ENCODE measurements around the gene WHRN.

The WHRN gene

GRCh38 chr9:114513055-114513958 lies 8.0 kb upstream of the WHRN start:
- DNase-seq, result no peak

GRCh38 chr9:114511978-114512874 lies 7.0 kb upstream of the WHRN start:
- no peak for DNase-seq

GRCh38 chr9:114507726-114508125 lies 2.5 kb upstream of the WHRN start:
- DNase-seq, result no peak

- DNase-seq, result no peak
Observed at GRCh38 chr9:114506082-114506390, 763 bp upstream of the WHRN start.

GRCh38 chr9:114504341-114505186 lies 709 bp downstream of the WHRN start:
- DNase-seq, result no peak

GRCh38 chr9:114503522-114504340 lies 1.5 kb downstream of the WHRN start:
- DNase-seq, result no peak

GRCh38 chr9:114503009-114503408 lies 2.3 kb downstream of the WHRN start:
- no peak for DNase-seq

- DNase-seq, result no peak
Observed at GRCh38 chr9:114501796-114502682, 3.2 kb downstream of the WHRN start.

- DNase-seq, result no peak
Observed at GRCh38 chr9:114500697-114501292, 4.5 kb downstream of the WHRN start.

GRCh38 chr9:114499941-114500696 lies 5.2 kb downstream of the WHRN start:
- DNase-seq, result no peak

- DNase-seq, result no peak
Observed at GRCh38 chr9:114499528-114499927, 5.7 kb downstream of the WHRN start.

- DNase-seq, result no peak
Observed at GRCh38 chr9:114497727-114498382, 7.4 kb downstream of the WHRN start.

GRCh38 chr9:114497236-114497635 lies 8.0 kb downstream of the WHRN start:
- DNase-seq, result no peak

- DNase-seq, result no peak
Observed at GRCh38 chr9:114496011-114496410, 9.3 kb downstream of the WHRN start.

GRCh38 chr9:114494776-114495569 lies 10.3 kb downstream of the WHRN start:
- no peak for DNase-seq

GRCh38 chr9:114493521-114494184 lies 11.6 kb downstream of the WHRN start:
- DNase-seq, result no peak

- no peak for DNase-seq
Observed at GRCh38 chr9:114492991-114493390, 12.3 kb downstream of the WHRN start.
